Activated CD4-positive, alpha-beta T cell treated with anti-CD3 and anti-CD28 coated beads for 36 hours (primary cell): ENCODE results near the gene PTAFR. TPM values are rescaled to one million over a fixed set of nuclear protein-coding genes. Genes with fewer than 3 reads are reported as not detected.

ENCODE experiments used
- total RNA-seq, 2 experiments: library from RNA; stranded (reverse); gene quantifications; one replicate each; pipeline ENCODE4 v1.2.3, GENCODE V29; 2021

PTAFR gene
- total RNA-seq, 2 experiments from 2014 or later = 0.14 to 0.19 TPM

Other genes starting within 250 kb of the PTAFR start
- under 1 TPM; 0.53 to 0.55 TPM for gene SMPDL3B, start 241.7 kb downstream of the PTAFR start, total RNA-seq
- 1 to 10 TPM; 4.2 to 6.0 TPM for gene XKR8, start 216.7 kb downstream of the PTAFR start, total RNA-seq
- gene EYA3, start 88.1 kb downstream of the PTAFR start, total RNA-seq = 10 to 100 TPM; 30.1 to 37.1 TPM
- gene DNAJC8, start 56.3 kb upstream of the PTAFR start, total RNA-seq = 100 to 1,000 TPM; 107 to 135 TPM
- gene ATP5IF1, start 59.4 kb upstream of the PTAFR start, total RNA-seq = 100 to 1,000 TPM; 192 to 195 TPM
- 10 to 100 TPM; 32.9 to 33.3 TPM for gene SESN2, start 82.8 kb upstream of the PTAFR start, total RNA-seq
- 10 to 100 TPM; 17.4 TPM for gene MED18, start 152.3 kb upstream of the PTAFR start, total RNA-seq
- 10 to 100 TPM; 23.0 to 30.1 TPM for gene PHACTR4, start 193.1 kb upstream of the PTAFR start, total RNA-seq